Stimulated activated CD8-positive, alpha-beta memory T cell treated with anti-CD3 and anti-CD28 coated beads, Interleukin-7, amount 100 ng/mL, for 48 hours (primary cell): ENCODE results near the gene GFRA4.

Experiments
- DNase-seq, 2 donors: peaks; one replicate each; pipeline ENCODE4 v3.0.0-alpha.2; 2020; ENCODE audit warnings: low read depth in 1 of 2; ENCODE audit errors: extremely low read depth in 1 of 2

GFRA4 gene

GRCh38 chr20:3655131-3655405 lies 8.1 kb downstream of the GFRA4 start:
- no peak for DNase-seq

- DNase-seq = no peak
Measured at GRCh38 chr20:3654326-3655130, 8.7 kb downstream of the GFRA4 start.

- DNase-seq = no peak
Measured at GRCh38 chr20:3653921-3654320, 9.3 kb downstream of the GFRA4 start.

GRCh38 chr20:3652676-3653596 lies 10.3 kb downstream of the GFRA4 start:
- no peak for DNase-seq

GRCh38 chr20:3652221-3652620 lies 11.0 kb downstream of the GFRA4 start:
- DNase-seq = no peak

- no peak for DNase-seq
Measured at GRCh38 chr20:3651204-3651962, 11.8 kb downstream of the GFRA4 start.

- DNase-seq = no peak
Measured at GRCh38 chr20:3648951-3649350, 14.2 kb downstream of the GFRA4 start.

- DNase-seq = no peak
Measured at GRCh38 chr20:3647473-3647872, 15.7 kb downstream of the GFRA4 start.

GRCh38 chr20:3646651-3647050 lies 16.5 kb downstream of the GFRA4 start:
- no peak for DNase-seq

GRCh38 chr20:3646067-3646440 lies 17.1 kb downstream of the GFRA4 start:
- DNase-seq = no peak

- no peak for DNase-seq
Measured at GRCh38 chr20:3645309-3646066, 17.7 kb downstream of the GFRA4 start.

- no peak for DNase-seq
Measured at GRCh38 chr20:3640259-3640658, 22.9 kb downstream of the GFRA4 start.

GRCh38 chr20:3635346-3635745 lies 27.9 kb downstream of the GFRA4 start:
- no peak for DNase-seq

GRCh38 chr20:3633913-3634478 lies 29.2 kb downstream of the GFRA4 start:
- DNase-seq = no peak

- DNase-seq = no peak
Measured at GRCh38 chr20:3632311-3633004, 30.7 kb downstream of the GFRA4 start.

- DNase-seq = no peak
Measured at GRCh38 chr20:3631534-3631933, 31.7 kb downstream of the GFRA4 start.

GRCh38 chr20:3630429-3630828 lies 32.8 kb downstream of the GFRA4 start:
- DNase-seq = no peak

GRCh38 chr20:3629893-3630292 lies 33.3 kb downstream of the GFRA4 start:
- DNase-seq = no peak

- no peak for DNase-seq
Measured at GRCh38 chr20:3628502-3629314, 34.5 kb downstream of the GFRA4 start.
